Measurements from ENCODE around the gene SBF2.
"Not testable (repeated sequence)": the region's sequence is repeated elsewhere in the genome, so short reads cannot be mapped to it uniquely, and the experiment has no call there.

SBF2 gene

DNA sequence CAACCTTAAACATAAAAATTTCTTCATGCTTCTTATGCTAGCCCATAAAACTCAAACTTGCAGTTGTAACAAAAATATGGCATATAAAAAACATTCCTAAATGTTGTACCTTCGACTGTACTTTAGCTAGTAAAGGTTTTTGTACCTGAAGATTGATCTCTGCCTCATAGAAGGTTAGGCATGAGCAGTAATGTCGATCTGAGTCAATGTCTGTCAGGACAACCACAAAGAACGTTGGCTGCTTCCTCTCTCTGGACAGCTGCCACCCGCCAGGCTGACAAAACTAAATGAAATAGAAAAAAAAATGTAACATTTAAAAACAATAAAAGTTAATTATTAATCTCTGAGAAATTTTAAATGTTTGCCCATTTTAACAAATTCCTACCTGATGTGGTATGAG, 251.3 kb downstream of the SBF2 start:
- peak; percentile 18 for DNase-seq (ENCODE audit: low read depth)
- TF ChIP-seq, protein P1, sequence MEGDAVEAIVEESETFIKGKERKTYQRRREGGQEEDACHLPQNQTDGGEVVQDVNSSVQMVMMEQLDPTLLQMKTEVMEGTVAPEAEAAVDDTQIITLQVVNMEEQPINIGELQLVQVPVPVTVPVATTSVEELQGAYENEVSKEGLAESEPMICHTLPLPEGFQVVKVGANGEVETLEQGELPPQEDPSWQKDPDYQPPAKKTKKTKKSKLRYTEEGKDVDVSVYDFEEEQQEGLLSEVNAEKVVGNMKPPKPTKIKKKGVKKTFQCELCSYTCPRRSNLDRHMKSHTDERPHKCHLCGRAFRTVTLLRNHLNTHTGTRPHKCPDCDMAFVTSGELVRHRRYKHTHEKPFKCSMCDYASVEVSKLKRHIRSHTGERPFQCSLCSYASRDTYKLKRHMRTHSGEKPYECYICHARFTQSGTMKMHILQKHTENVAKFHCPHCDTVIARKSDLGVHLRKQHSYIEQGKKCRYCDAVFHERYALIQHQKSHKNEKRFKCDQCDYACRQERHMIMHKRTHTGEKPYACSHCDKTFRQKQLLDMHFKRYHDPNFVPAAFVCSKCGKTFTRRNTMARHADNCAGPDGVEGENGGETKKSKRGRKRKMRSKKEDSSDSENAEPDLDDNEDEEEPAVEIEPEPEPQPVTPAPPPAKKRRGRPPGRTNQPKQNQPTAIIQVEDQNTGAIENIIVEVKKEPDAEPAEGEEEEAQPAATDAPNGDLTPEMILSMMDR (IDR thresholded peaks at IDR 0.05; ENCODE audit: insufficient read depth, low read depth, low read length, missing control alignments), result no peak

DNA sequence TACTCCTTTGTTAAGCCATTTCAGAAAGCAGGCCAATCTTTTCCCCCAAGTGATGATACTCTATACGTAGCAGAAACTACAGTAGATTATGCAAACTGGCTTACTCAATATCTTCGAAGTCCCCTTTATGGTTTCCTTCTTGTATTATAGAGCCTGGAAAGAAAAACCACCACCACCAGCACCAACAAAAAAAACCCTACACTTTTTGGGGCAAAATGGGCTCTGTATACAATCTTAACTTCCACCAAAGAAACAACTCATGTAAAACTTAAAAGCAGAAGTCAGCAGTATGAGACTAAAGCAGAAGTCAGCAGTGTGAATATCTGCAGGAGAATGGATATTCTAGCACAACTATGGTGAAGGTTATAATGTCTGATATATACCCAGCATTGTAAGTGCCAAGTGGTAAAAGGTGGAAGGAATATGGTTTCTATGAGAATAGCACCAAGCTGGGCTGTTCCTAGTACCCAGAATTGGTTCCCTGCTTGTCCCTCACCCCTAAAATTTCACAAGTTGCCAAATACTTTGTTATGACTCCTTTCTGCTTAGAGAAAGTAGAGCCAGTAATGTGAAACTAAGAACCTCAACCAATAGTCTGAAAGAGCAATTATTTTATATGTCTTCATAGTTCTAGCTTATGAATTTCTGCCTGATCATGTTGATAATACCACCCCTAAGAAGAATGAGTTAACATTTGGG, 252.1 kb downstream of the SBF2 start:
- H3K4me3 ChIP-seq (ENCODE audit: low read depth, low read length), result no peak overlapping the region
- TF ChIP-seq, protein P1 (IDR thresholded peaks at IDR 0.05; ENCODE audit: insufficient read depth, low read depth, low read length, missing control alignments), result no peak
- DNase-seq (ENCODE audit: low read depth), result no peak

More for the DNA sequence above, 251.3 kb downstream of the SBF2 start:
- H3K4me3 ChIP-seq (ENCODE audit: low read depth, low read length), result no peak overlapping the region

DNA sequence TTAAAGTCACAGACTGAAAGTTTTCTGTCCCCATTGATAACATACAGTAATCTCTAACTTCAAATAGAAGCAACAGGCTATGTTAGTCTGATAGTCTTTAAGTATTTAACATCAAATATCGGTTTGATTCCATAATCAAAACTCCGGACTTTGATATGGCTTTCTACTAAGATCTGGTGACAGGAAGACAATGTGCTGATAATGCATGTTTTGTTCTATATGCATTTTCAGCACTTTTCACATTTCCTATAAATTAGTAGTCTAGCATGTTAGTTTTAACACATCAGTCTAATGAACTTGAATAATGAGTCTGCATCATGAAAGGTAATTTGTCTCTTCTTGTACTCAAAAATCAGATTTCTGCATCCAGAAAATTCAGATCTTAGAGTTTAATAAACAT, 252.7 kb downstream of the SBF2 start:
- no peak for DNase-seq (ENCODE audit: low read depth)
- H3K4me3 ChIP-seq (ENCODE audit: low read depth, low read length), result no peak overlapping the region
- TF ChIP-seq, protein P1 (IDR thresholded peaks at IDR 0.05; ENCODE audit: insufficient read depth, low read depth, low read length, missing control alignments), result no peak

DNA sequence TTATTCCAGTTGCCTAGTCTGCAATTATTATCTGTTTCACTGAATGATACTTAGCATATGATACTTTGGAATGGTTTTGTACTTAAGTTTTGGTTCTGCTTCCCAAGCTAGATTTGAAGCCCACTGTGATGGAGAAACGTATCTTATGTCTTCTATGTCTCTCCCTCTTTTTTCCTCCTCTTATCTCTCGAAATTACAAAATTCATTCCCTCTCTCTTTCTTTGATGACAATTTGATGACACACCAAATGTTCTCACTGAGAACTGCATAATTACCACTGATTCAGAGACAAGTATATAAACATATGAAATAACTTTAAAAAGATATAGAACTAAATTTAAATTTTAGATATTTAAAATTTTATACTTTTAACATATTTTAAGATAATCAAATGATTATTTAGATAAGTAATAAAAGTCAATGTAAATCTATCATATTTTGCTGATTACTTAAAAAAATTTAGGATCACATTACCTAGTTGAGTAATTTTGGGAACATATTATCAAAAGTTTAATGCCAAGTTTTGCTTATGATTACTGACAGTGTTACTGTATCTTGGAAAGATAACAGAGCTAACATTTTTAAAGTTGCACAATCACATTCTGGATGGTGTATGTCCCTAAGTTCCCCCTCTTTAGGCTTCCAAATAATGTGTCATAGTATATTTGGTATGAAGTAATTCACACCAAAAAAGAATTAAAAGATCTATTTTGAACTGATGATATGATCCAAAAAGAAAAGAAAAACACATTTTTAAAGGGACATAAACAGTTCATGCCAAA, 255.3 kb downstream of the SBF2 start:
- TF ChIP-seq, protein P1 (IDR thresholded peaks at IDR 0.05; ENCODE audit: insufficient read depth, low read depth, low read length, missing control alignments), result no peak
- no peak for DNase-seq (ENCODE audit: low read depth)
- no peak overlapping the region for H3K4me3 ChIP-seq (ENCODE audit: low read depth, low read length)

DNA sequence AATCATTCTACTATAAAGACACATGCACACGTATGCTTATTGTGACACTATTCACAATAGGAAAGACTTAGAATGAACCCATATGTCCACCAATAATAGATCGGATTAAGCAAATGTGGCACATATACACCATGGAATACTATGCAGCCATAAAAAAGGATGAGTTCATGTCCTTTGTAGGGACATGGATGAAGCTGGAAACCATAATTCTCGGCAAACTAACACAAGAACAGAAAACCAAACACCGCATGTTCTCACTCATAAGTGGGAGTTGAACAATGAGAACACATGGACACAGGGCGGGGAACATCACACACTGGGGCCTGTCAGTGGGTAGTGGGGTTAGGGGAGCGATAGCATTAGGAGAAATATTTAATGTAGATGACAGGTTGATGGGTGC, 258.1 kb downstream of the SBF2 start:
- not testable (repeated sequence) for H3K4me3 ChIP-seq (ENCODE audit: low read depth, low read length)

DNA sequence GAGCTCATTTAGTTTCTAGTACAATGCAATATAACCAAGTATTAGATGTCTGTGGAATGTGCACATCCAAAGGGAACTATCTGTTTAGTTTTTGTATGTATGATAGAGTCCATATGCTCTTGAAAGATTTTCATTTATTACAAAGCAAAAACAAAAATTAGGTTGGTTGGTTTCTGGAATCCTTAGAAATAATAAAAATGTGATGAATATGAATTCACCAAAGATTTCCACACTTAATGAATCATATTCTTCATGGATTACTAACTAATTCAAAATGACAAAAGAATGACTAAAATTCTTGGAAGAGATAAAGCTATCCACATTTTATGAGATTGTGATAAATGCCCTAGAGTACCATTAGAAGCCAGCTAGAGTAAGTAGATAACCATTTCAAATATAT, 261.1 kb downstream of the SBF2 start:
- no peak for DNase-seq (ENCODE audit: low read depth)
- no peak overlapping the region for H3K4me3 ChIP-seq (ENCODE audit: low read depth, low read length)
- TF ChIP-seq, protein P1 (IDR thresholded peaks at IDR 0.05; ENCODE audit: insufficient read depth, low read depth, low read length, missing control alignments), result no peak

More for the DNA sequence above, 258.1 kb downstream of the SBF2 start:
- DNase-seq (ENCODE audit: low read depth), result not testable (repeated sequence)

DNA sequence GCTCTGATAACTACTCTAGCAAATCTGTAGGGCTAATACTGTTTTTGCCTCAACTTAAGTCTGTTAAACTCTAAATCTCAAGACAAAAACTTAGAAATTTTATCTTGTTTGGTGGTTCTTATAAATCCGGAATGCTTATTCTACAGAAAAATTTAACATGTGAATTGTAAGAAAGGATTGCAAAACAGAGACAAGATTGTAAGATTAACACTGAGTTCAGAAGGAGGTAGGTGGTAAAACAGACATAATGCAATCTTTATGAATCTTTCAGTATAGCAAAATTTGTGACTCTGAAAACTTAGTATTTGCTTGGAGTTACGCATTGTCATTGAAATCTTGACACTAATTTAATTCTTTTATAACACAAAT, 263.9 kb downstream of the SBF2 start:
- TF ChIP-seq, protein P1 (IDR thresholded peaks at IDR 0.05; ENCODE audit: insufficient read depth, low read depth, low read length, missing control alignments), result no peak
- DNase-seq (ENCODE audit: low read depth), result no peak
- H3K4me3 ChIP-seq (ENCODE audit: low read depth, low read length), result no peak overlapping the region
